ENCODE measurements around the gene CNBD2. TPM values are rescaled to one million over a fixed set of nuclear protein-coding genes. Genes with fewer than 3 reads are reported as not detected.
"Not testable (repeated sequence)": the region's sequence is repeated elsewhere in the genome, so short reads cannot be mapped to it uniquely, and the experiment has no call there.

CNBD2 gene
- polyA plus RNA-seq, 1 experiment: 2.4 TPM

GRCh38 chr20:36043441-36043840 is 75.1 kb downstream of the CNBD2 start:
- POLR2A ChIA-PET: no interaction called here
- Histone ChIP-seq H3K27me3 (ENCODE audit: control insufficient read depth, insufficient read depth, low read length) (no peaks in the 10 kb centered on the region), H3K4me3 (ENCODE audit: low read depth, low read length) (no peak overlapping the region), H3K36me3 (ENCODE audit: control insufficient read depth, insufficient read depth, low read length) (no peaks in the 10 kb centered on the region)
- CTCF ChIA-PET: interaction anchor here (1.0 to 1.5 kb wide), 2 partner anchors 26 to 52 kb away, joined by 3 to 5 read pairs; no protein-coding TSS in a partner anchor
- no peak for TF ChIP-seq CTCF (IDR thresholded peaks at IDR 0.05; ENCODE audit: insufficient read depth, low read depth, low read length)
- DNase-seq (ENCODE audit: low read depth): no peak

GRCh38 chr20:36043892-36044515 is 75.6 kb downstream of the CNBD2 start:
- POLR2A ChIA-PET: interaction anchor here (0.6 kb wide), 1 partner anchor 567 kb away, joined by 4 read pairs; no protein-coding TSS in a partner anchor
- CTCF ChIA-PET: interaction anchor here (1.0 to 1.5 kb wide), 2 partner anchors 26 to 53 kb away, joined by 3 to 5 read pairs; no protein-coding TSS in a partner anchor
- no peaks in the 10 kb centered on the region for H3K27me3 ChIP-seq (ENCODE audit: control insufficient read depth, insufficient read depth, low read length)
- H3K4me3 ChIP-seq (ENCODE audit: low read depth, low read length): no peak overlapping the region
- no peak for TF ChIP-seq CTCF (IDR thresholded peaks at IDR 0.05; ENCODE audit: insufficient read depth, low read depth, low read length)
- no peak for DNase-seq (ENCODE audit: low read depth)
- H3K36me3 ChIP-seq (ENCODE audit: control insufficient read depth, insufficient read depth, low read length): no peaks in the 10 kb centered on the region

DNA sequence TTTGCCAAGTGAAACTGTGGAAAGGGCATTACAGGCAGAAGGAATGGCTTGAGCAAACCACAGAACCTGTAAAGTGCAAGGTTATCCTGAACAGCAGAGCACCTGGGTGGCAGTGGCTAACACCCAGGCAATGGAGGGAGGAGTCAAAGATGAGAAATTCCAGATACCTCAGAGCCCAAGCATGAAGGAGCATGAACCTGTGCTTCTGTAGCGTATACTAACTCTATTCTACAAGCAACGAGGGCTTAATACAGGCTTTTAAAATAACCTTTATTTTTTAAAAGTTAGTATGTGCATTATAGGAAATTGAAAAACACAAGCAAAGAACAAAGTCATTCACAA is 77.0 kb downstream of the CNBD2 start:
- POLR2A ChIA-PET: no interaction called here
- H3K36me3 ChIP-seq (ENCODE audit: control insufficient read depth, insufficient read depth, low read length): no peaks in the 10 kb centered on the region
- no peak for DNase-seq (ENCODE audit: low read depth)
- no peak overlapping the region for H3K4me3 ChIP-seq (ENCODE audit: low read depth, low read length)
- H3K27me3 ChIP-seq (ENCODE audit: control insufficient read depth, insufficient read depth, low read length): no peaks in the 10 kb centered on the region
- CTCF ChIA-PET: no interaction called here
- no peak for TF ChIP-seq CTCF (IDR thresholded peaks at IDR 0.05; ENCODE audit: insufficient read depth, low read depth, low read length)

GRCh38 chr20:36046073-36046798 is 77.8 kb downstream of the CNBD2 start:
- POLR2A ChIA-PET; H3K4me3 ChIP-seq (ENCODE audit: low read depth, low read length); CTCF ChIA-PET; H3K27me3 ChIP-seq (ENCODE audit: control insufficient read depth, insufficient read depth, low read length); H3K36me3 ChIP-seq (ENCODE audit: control insufficient read depth, insufficient read depth, low read length); DNase-seq (ENCODE audit: low read depth): not testable (repeated sequence)

- H3K36me3 ChIP-seq (ENCODE audit: control insufficient read depth, insufficient read depth, low read length); DNase-seq (ENCODE audit: low read depth); H3K27me3 ChIP-seq (ENCODE audit: control insufficient read depth, insufficient read depth, low read length); POLR2A ChIA-PET: not testable (repeated sequence)
- CTCF ChIA-PET: interaction anchor here (0.6 kb wide), 1 partner anchor 55 kb away, joined by 4 read pairs; no protein-coding TSS in a partner anchor
- H3K4me3 ChIP-seq (ENCODE audit: low read depth, low read length): peak overlapping the region; percentile 46
Measured at GRCh38 chr20:36049408-36049807, 81.0 kb downstream of the CNBD2 start.

- no peak for TF ChIP-seq CTCF (IDR thresholded peaks at IDR 0.05; ENCODE audit: insufficient read depth, low read depth, low read length)
- CTCF ChIA-PET: no interaction called here
- POLR2A ChIA-PET: interaction anchor here (0.6 kb wide), 1 partner anchor 189 kb away, joined by 3 read pairs; no protein-coding TSS in a partner anchor
- H3K4me3 ChIP-seq (ENCODE audit: low read depth, low read length): peak overlapping the region; percentile 70
- peaks cover 4% of the 10 kb centered on the region; the same call in 1 of the 2 replicates for H3K27me3 ChIP-seq (ENCODE audit: control insufficient read depth, insufficient read depth, low read length)
- H3K36me3 ChIP-seq (ENCODE audit: control insufficient read depth, insufficient read depth, low read length): no peaks in the 10 kb centered on the region
- DNase-seq (ENCODE audit: low read depth): peak; percentile 19
Measured at GRCh38 chr20:36050436-36051317, 82.3 kb downstream of the CNBD2 start.

Measured in BJ (cell line).